ENCODE results near the gene MTX2.
"Not testable (repeated sequence)": the region's sequence is repeated elsewhere in the genome, so short reads cannot be mapped to it uniquely, and the experiment has no call there.

MTX2 gene

GRCh38 chr2:176292608-176293007 lies 23.4 kb downstream of the MTX2 start:
- no peak for DNase-seq (ENCODE audit: extremely low spot score)
- TF ChIP-seq LEF1 (IDR thresholded peaks at IDR 0.05; ENCODE audit: borderline replicate concordance) (no peak), SUZ12 (IDR thresholded peaks at IDR 0.05) (no peak), L3MBTL2 (conservative IDR thresholded peaks at IDR 0.05) (no peak), SP1 (IDR thresholded peaks at IDR 0.05) (no peak), FOXK2 (IDR thresholded peaks at IDR 0.05) (no peak), ELF4 (IDR thresholded peaks at IDR 0.05) (no peak), FOXA1 (IDR thresholded peaks at IDR 0.05) (no peak), ZNF384 (IDR thresholded peaks at IDR 0.05) (no peak), PKNOX1 (IDR thresholded peaks at IDR 0.05) (no peak), CTBP1 (IDR thresholded peaks at IDR 0.05; ENCODE audit: borderline replicate concordance) (no peak), HDGF (IDR thresholded peaks at IDR 0.05; ENCODE audit: borderline replicate concordance) (no peak), ARNT (IDR thresholded peaks at IDR 0.05) (no peak)
- ChIA-PET CTCF (no interaction called here), POLR2A (no interaction called here)

DNA sequence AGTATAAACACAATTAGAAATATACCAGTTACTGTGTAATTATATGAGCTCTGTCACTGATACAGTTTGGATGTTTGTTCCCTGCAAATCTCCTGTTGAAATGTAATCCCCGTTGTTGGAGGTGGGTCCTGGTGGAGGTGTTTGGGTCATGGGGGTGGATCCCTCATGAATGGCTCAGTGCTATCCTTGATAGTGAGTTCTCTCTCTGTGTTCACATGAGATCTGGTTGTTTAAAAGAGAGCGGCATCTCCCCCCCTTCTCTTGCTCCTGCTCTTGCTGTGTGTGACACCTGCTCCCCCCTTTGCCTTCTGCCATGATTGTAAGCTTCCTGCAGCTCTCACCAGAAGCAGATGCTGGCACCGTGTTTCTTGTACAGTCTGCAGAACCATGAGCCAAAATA lies 24.1 kb downstream of the MTX2 start:
- no peak for DNase-seq (ENCODE audit: extremely low spot score)
- TF ChIP-seq HDGF (IDR thresholded peaks at IDR 0.05; ENCODE audit: borderline replicate concordance) = no peak
- TF ChIP-seq PKNOX1 (IDR thresholded peaks at IDR 0.05) = no peak
- TF ChIP-seq LEF1 (IDR thresholded peaks at IDR 0.05; ENCODE audit: borderline replicate concordance) = no peak
- TF ChIP-seq BHLHE40 (IDR thresholded peaks at IDR 0.05; ENCODE audit: borderline replicate concordance) = no peak
- no peak for TF ChIP-seq TARDBP (IDR thresholded peaks at IDR 0.05)
- TF ChIP-seq CTBP1 (IDR thresholded peaks at IDR 0.05; ENCODE audit: borderline replicate concordance) = no peak
- TF ChIP-seq SUZ12 (IDR thresholded peaks at IDR 0.05) = no peak
- POLR2A ChIA-PET = interaction anchor here (1.0 kb wide), 1 partner anchor 24 kb away, joined by 3 read pairs; the partner anchor contains the start of gene MTX2
- CTCF ChIA-PET = no interaction called here

DNA sequence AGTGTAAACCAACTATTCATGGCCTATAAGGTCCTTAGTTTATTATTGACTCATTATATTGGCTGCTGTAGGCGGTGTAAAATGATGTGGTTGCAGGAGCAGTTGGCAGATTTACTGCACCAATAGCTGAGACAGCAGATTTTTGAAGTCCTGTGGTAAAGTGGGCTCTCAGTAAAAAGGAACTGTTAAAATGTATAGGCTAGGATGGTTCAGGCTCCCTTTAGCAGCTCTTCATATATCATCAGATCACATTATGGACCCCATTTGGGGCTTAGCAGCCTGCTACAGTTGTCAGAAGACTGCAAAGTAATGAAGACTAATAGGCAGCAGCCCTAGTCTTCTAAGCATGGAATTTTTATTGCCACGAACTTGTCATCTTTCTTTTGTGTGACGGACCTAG lies 27.8 kb downstream of the MTX2 start:
- ChIA-PET CTCF (no interaction called here), POLR2A (no interaction called here)
- DNase-seq (ENCODE audit: extremely low spot score) = peak; percentile 66
- TF ChIP-seq NFRKB (IDR thresholded peaks at IDR 0.05) (no peak), PKNOX1 (IDR thresholded peaks at IDR 0.05) (peak; percentile 96), CTBP1 (IDR thresholded peaks at IDR 0.05; ENCODE audit: borderline replicate concordance) (peak; percentile 98), L3MBTL2 (conservative IDR thresholded peaks at IDR 0.05) (no peak), ZNF384 (IDR thresholded peaks at IDR 0.05) (no peak), LEF1 (IDR thresholded peaks at IDR 0.05; ENCODE audit: borderline replicate concordance) (peak; percentile 96), ARNT (IDR thresholded peaks at IDR 0.05) (peak; percentile 75)

DNA sequence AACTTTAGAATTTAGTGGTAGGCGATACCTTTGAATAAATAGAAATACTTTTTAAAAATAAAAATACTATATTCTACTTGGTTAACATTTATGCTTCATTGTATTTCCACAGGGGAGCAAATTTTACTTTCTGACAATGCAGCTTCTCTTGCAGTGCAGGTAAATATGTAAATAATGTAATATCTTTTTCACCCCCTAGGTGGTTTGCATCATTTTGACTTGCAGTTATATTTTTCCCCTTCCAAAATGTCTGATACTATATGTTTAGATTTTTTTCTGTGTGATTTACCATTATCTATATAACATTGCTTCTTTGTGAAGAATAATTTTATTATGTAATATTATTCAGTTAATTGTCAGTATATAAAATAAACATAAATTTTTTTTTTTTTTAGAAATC lies 28.5 kb downstream of the MTX2 start:
- TF ChIP-seq CTBP1 (IDR thresholded peaks at IDR 0.05; ENCODE audit: borderline replicate concordance) (no peak), L3MBTL2 (conservative IDR thresholded peaks at IDR 0.05) (no peak), ARNT (IDR thresholded peaks at IDR 0.05) (no peak), ZNF384 (IDR thresholded peaks at IDR 0.05) (no peak), NFRKB (IDR thresholded peaks at IDR 0.05) (no peak), SUZ12 (IDR thresholded peaks at IDR 0.05) (no peak), SP1 (IDR thresholded peaks at IDR 0.05) (no peak), FOXK2 (IDR thresholded peaks at IDR 0.05) (no peak), BHLHE40 (IDR thresholded peaks at IDR 0.05; ENCODE audit: borderline replicate concordance) (no peak), LEF1 (IDR thresholded peaks at IDR 0.05; ENCODE audit: borderline replicate concordance) (no peak), FOXA1 (IDR thresholded peaks at IDR 0.05) (no peak), FOXM1 (IDR thresholded peaks at IDR 0.05; ENCODE audit: borderline replicate concordance) (no peak), HDGF (IDR thresholded peaks at IDR 0.05; ENCODE audit: borderline replicate concordance) (no peak), PKNOX1 (IDR thresholded peaks at IDR 0.05) (no peak), TARDBP (IDR thresholded peaks at IDR 0.05) (no peak), ELF4 (IDR thresholded peaks at IDR 0.05) (no peak)
- DNase-seq (ENCODE audit: extremely low spot score) = no peak
- ChIA-PET POLR2A (no interaction called here), CTCF (interaction anchor here (1.1 kb wide), 1 partner anchor 158 kb away, joined by 3 read pairs; no protein-coding TSS in a partner anchor)

GRCh38 chr2:176306020-176306419 lies 36.8 kb downstream of the MTX2 start:
- POLR2A ChIA-PET = not testable (repeated sequence)

GRCh38 chr2:176317199-176317598 lies 48.0 kb downstream of the MTX2 start:
- TF ChIP-seq ZNF384 (IDR thresholded peaks at IDR 0.05) (no peak), SP1 (IDR thresholded peaks at IDR 0.05) (no peak), TARDBP (IDR thresholded peaks at IDR 0.05) (no peak), BHLHE40 (IDR thresholded peaks at IDR 0.05; ENCODE audit: borderline replicate concordance) (no peak), HDGF (IDR thresholded peaks at IDR 0.05; ENCODE audit: borderline replicate concordance) (no peak), L3MBTL2 (conservative IDR thresholded peaks at IDR 0.05) (no peak), CTBP1 (IDR thresholded peaks at IDR 0.05; ENCODE audit: borderline replicate concordance) (no peak), NFRKB (IDR thresholded peaks at IDR 0.05) (no peak), FOXK2 (IDR thresholded peaks at IDR 0.05) (no peak), LEF1 (IDR thresholded peaks at IDR 0.05; ENCODE audit: borderline replicate concordance) (no peak), SUZ12 (IDR thresholded peaks at IDR 0.05) (no peak), FOXA1 (IDR thresholded peaks at IDR 0.05) (no peak), FOXM1 (IDR thresholded peaks at IDR 0.05; ENCODE audit: borderline replicate concordance) (no peak), ELF4 (IDR thresholded peaks at IDR 0.05) (no peak), PKNOX1 (IDR thresholded peaks at IDR 0.05) (no peak), ARNT (IDR thresholded peaks at IDR 0.05) (no peak)
- POLR2A ChIA-PET = no interaction called here
- DNase-seq (ENCODE audit: extremely low spot score) = no peak
- CTCF ChIA-PET = interaction anchor here (0.6 kb wide), 1 partner anchor 145 kb away, joined by 4 read pairs; no protein-coding TSS in a partner anchor

More at GRCh38 chr2:176306020-176306419, 36.8 kb downstream of the MTX2 start:
- DNase-seq (ENCODE audit: extremely low spot score); CTCF ChIA-PET: not testable (repeated sequence)
